Type B pancreatic cell (in vitro differentiated cells): Measurements from ENCODE around the gene TTLL7. TPM values are rescaled to one million over a fixed set of nuclear protein-coding genes. Genes with fewer than 3 reads are reported as not detected.

Source experiments
- DNase-seq: peaks from one replicate; pipeline ENCODE4 v3.0.0; 2021; ENCODE audit warnings: mixed read lengths; ENCODE audit not compliant: unreplicated experiment; ENCODE audit errors: extremely low spot score
- H3K27ac Mint-ChIP-seq: 2 replicates; pipeline ENCODE4 v1.8.0; 2021; ENCODE audit warnings: mild to moderate bottlenecking, mixed read lengths
- H3K27me3 Mint-ChIP-seq: 2 replicates; pipeline ENCODE4 v1.8.0; 2021; ENCODE audit warnings: mixed read lengths
- H3K36me3 Mint-ChIP-seq: 2 replicates; pipeline ENCODE4 v1.8.0; 2021; ENCODE audit warnings: mixed read lengths
- H3K4me1 Mint-ChIP-seq: one replicate; pipeline ENCODE4 v1.8.0; 2021; ENCODE audit warnings: mixed read lengths; ENCODE audit not compliant: unreplicated experiment
- H3K4me3 Mint-ChIP-seq: 2 replicates; pipeline ENCODE4 v1.8.0; 2021; ENCODE audit warnings: mild to moderate bottlenecking, mixed read lengths
- H3K9me3 Mint-ChIP-seq: 2 replicates; pipeline ENCODE4 v1.8.0; 2021; ENCODE audit warnings: mixed read lengths
- total RNA-seq: library from RNA; stranded (reverse); gene quantifications from 2 replicates; pipeline ENCODE4 v1.2.1, GENCODE V29; 2021; ENCODE audit warnings: low replicate concordance
- TF ChIP-seq, protein P1 (sequence below): fragments of 200-600 bp; sonication (generic); conservative IDR thresholded peaks from 2 replicates; pipeline ENCODE4 v1.5.0; 2021; ENCODE audit warnings: antibody characterized with exemption, mild to moderate bottlenecking

TTLL7 gene
- total RNA-seq, 1 donor from 2014 or later = 21.1 TPM

DNA sequence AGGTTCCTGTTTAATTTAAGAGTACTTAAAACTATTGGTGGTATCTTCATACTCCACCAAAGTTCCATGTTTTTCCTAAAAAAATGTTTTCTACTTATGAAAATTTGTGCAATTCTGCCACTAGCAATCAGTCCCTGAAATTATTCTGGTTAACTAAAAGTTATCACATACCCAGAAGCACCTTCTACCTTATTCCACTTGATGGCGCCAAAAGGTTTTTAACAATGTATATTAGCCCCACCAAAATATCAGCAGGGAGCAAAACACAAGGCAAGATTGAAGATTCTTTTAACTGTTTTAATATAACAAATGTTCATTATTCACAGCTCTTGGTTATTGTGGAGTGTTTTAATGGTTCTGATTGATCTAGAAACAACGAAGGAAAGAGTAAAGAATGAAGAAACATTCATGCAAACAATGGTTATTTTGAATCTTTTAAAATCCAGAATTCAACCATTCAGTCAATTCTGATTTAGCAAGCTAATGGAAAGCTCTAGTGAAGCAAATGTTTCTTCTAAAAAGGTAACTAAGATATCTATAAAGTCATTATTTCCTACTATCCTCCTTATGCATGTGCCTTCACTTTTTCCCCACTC is 67.2 kb downstream of the TTLL7 start:
- Mint-ChIP-seq H3K27ac (no peak overlapping the region), H3K36me3 (peaks cover 4% of the 10 kb centered on the region), H3K4me3 (no peak overlapping the region), H3K4me1 (peaks cover 6% of the 10 kb centered on the region), H3K9me3 (no peaks in the 10 kb centered on the region), H3K27me3 (no peaks in the 10 kb centered on the region)
- TF ChIP-seq, protein P1, sequence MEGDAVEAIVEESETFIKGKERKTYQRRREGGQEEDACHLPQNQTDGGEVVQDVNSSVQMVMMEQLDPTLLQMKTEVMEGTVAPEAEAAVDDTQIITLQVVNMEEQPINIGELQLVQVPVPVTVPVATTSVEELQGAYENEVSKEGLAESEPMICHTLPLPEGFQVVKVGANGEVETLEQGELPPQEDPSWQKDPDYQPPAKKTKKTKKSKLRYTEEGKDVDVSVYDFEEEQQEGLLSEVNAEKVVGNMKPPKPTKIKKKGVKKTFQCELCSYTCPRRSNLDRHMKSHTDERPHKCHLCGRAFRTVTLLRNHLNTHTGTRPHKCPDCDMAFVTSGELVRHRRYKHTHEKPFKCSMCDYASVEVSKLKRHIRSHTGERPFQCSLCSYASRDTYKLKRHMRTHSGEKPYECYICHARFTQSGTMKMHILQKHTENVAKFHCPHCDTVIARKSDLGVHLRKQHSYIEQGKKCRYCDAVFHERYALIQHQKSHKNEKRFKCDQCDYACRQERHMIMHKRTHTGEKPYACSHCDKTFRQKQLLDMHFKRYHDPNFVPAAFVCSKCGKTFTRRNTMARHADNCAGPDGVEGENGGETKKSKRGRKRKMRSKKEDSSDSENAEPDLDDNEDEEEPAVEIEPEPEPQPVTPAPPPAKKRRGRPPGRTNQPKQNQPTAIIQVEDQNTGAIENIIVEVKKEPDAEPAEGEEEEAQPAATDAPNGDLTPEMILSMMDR = peak; percentile 86
- DNase-seq = no peak

DNA sequence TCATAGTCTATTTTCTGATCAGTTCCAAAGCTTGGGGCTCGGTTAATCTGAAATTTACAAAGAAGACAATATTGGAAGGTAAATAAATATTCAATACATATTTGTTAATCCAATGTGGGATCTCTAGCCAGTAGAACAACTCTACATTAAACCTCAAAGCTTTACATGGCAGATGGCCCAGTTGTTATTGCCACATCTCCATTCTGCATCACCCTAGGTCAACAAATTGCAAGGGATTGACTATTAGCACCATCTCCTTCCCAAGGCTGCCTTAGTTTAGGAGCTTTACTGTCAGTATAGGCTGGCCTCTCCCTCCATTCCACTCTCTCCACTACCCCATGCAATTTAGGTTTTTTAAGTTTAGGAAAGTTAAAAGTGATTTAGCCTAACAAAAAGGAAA is 69.7 kb downstream of the TTLL7 start:
- peaks cover 3% of the 10 kb centered on the region for H3K36me3 Mint-ChIP-seq
- H3K4me3 Mint-ChIP-seq = no peak overlapping the region
- TF ChIP-seq, protein P1 = no peak
- H3K27me3 Mint-ChIP-seq = no peaks in the 10 kb centered on the region
- no peak for DNase-seq
- no peaks in the 10 kb centered on the region for H3K9me3 Mint-ChIP-seq
- H3K27ac Mint-ChIP-seq = no peak overlapping the region
- peaks cover 6% of the 10 kb centered on the region for H3K4me1 Mint-ChIP-seq

DNA sequence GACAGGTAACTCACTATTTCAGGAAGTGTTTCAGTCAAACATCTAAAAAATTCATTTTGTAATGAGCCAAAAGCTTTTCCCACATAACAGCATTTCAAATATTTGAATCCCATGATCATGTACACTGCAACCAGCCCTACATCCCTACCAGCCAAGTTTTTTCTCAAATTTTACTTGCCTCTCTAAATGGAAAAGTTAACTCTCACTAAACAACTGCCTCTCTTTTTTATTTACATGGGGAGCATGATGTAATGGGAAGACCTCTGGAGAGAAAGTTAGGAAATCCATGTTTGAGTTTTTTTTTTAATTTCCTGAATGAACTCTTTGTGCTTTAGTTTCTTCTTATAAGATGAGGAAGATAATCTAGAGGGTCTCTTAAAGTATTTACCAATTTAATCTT is 70.5 kb downstream of the TTLL7 start:
- TF ChIP-seq, protein P1 = no peak
- peaks cover 3% of the 10 kb centered on the region for H3K36me3 Mint-ChIP-seq
- no peak for DNase-seq
- no peak overlapping the region for H3K27ac Mint-ChIP-seq
- H3K4me1 Mint-ChIP-seq = peaks cover 6% of the 10 kb centered on the region
- no peak overlapping the region for H3K4me3 Mint-ChIP-seq
- no peaks in the 10 kb centered on the region for H3K9me3 Mint-ChIP-seq
- H3K27me3 Mint-ChIP-seq = no peaks in the 10 kb centered on the region

DNA sequence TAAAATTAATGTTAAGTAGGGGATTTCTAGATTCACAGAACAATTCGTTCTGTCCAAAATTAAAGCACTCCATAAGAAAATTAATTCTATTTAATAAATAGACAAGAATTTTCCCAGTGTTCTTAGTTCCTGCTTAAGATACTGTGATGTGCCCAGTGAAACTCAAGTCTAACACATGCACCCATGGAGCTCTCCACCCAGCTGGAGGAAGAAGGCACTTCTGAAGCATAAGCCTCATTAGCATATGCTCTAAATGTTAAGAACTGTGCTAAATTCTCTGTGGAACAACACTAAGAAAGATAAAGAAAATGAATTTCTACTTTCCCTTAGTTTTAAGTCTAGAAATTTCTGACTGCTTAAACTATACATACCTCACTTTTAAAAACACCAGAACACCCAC is 71.2 kb downstream of the TTLL7 start:
- H3K27ac Mint-ChIP-seq = no peak overlapping the region
- H3K4me1 Mint-ChIP-seq = peaks cover 6% of the 10 kb centered on the region
- no peak for DNase-seq
- H3K36me3 Mint-ChIP-seq = peaks cover 3% of the 10 kb centered on the region
- no peaks in the 10 kb centered on the region for H3K27me3 Mint-ChIP-seq
- H3K9me3 Mint-ChIP-seq = no peaks in the 10 kb centered on the region
- no peak overlapping the region for H3K4me3 Mint-ChIP-seq
- TF ChIP-seq, protein P1 = no peak

DNA sequence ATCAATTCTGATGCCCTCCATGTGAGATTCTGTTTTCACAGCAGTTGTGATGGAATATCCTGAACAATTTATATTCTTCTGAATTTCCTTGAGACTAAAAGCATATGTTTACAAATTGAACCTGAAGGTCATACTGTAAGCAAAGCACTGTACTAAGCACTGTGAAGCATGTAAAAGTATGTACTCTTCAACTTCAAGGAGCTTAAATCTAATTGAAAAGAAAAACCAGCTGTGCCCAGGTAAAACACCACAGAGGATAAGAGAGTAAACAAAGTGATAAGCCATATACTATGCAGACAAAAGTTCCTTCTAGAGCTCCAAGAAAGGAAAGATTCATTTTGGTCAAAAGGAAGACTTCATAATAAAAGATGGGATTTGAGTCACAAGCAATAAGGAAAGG is 71.9 kb downstream of the TTLL7 start:
- no peak overlapping the region for H3K27ac Mint-ChIP-seq
- peaks cover 6% of the 10 kb centered on the region for H3K4me1 Mint-ChIP-seq
- no peak overlapping the region for H3K4me3 Mint-ChIP-seq
- TF ChIP-seq, protein P1 = no peak
- DNase-seq = no peak
- no peaks in the 10 kb centered on the region for H3K9me3 Mint-ChIP-seq
- H3K36me3 Mint-ChIP-seq = peaks cover 3% of the 10 kb centered on the region
- no peaks in the 10 kb centered on the region for H3K27me3 Mint-ChIP-seq

DNA sequence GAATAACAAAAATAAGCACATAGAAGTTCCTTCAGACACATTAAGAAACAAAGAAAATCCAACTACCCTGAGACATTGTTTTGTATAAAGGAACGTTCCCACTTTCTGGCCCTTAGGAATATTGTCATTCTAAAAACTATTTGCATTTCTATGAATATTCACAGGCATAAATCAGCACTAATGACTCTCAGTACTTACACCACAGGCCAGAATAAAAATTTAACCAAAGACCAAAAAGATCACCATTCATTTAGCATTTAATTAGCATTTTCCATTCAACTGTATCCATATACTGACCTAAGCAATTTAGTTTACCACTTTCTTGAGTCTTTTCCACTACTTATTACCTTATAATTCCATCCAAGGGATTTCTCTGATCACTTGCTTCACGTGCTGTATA is 75.4 kb downstream of the TTLL7 start:
- no peaks in the 10 kb centered on the region for H3K27me3 Mint-ChIP-seq

More for the DNA sequence above, 75.4 kb downstream of the TTLL7 start:
- no peaks in the 10 kb centered on the region for H3K9me3 Mint-ChIP-seq
- no peak for DNase-seq
- no peak overlapping the region for H3K27ac Mint-ChIP-seq
- peaks cover 12% of the 10 kb centered on the region for H3K36me3 Mint-ChIP-seq
- H3K4me3 Mint-ChIP-seq = no peak overlapping the region
- TF ChIP-seq, protein P1 = no peak
- peaks cover 6% of the 10 kb centered on the region for H3K4me1 Mint-ChIP-seq
